GOT3 (cell line): ENCODE measurements around the gene KLF3.

Experiments
- DNase-seq: peaks from one replicate; lab custom pipeline; 2025; ENCODE audit warnings: mixed read lengths; lab: John Stamatoyannopoulos, UW

The KLF3 gene

GRCh38 chr4:38673130-38673978, 9.4 kb downstream of the KLF3 start:
- no peak for DNase-seq

- DNase-seq, result no peak
These were observed 10.5 kb downstream of the KLF3 start for GRCh38 chr4:38674258-38675144.

- DNase-seq, result peak; percentile 19
These were observed 11.4 kb downstream of the KLF3 start for GRCh38 chr4:38675146-38676121.

- DNase-seq, result no peak
These were observed 13.0 kb downstream of the KLF3 start for GRCh38 chr4:38676986-38677385.

- DNase-seq, result no peak
These were observed 13.4 kb downstream of the KLF3 start for GRCh38 chr4:38677441-38677840.

- DNase-seq, result no peak
These were observed 14.1 kb downstream of the KLF3 start for GRCh38 chr4:38678078-38678477.

- no peak for DNase-seq
These were observed 15.9 kb downstream of the KLF3 start for GRCh38 chr4:38679921-38680320.

GRCh38 chr4:38681281-38681991, 17.4 kb downstream of the KLF3 start:
- DNase-seq, result no peak

- no peak for DNase-seq
These were observed 18.3 kb downstream of the KLF3 start for GRCh38 chr4:38682336-38682735.

- DNase-seq, result no peak
These were observed 19.3 kb downstream of the KLF3 start for GRCh38 chr4:38683276-38683675.

- DNase-seq, result no peak
These were observed 20.3 kb downstream of the KLF3 start for GRCh38 chr4:38684271-38684670.

GRCh38 chr4:38684951-38685844, 21.2 kb downstream of the KLF3 start:
- no peak for DNase-seq

GRCh38 chr4:38686682-38687081, 22.7 kb downstream of the KLF3 start:
- no peak for DNase-seq

- DNase-seq, result no peak
These were observed 23.6 kb downstream of the KLF3 start for GRCh38 chr4:38687571-38688011.

- no peak for DNase-seq
These were observed 24.8 kb downstream of the KLF3 start for GRCh38 chr4:38688676-38689355.

- no peak for DNase-seq
These were observed 27.4 kb downstream of the KLF3 start for GRCh38 chr4:38691251-38692008.

GRCh38 chr4:38692421-38692820, 28.4 kb downstream of the KLF3 start:
- no peak for DNase-seq

GRCh38 chr4:38693569-38693968, 29.6 kb downstream of the KLF3 start:
- no peak for DNase-seq

GRCh38 chr4:38694330-38694729, 30.3 kb downstream of the KLF3 start:
- no peak for DNase-seq
